ENCODE data around the gene MAP1A.

Gene MAP1A

DNA sequence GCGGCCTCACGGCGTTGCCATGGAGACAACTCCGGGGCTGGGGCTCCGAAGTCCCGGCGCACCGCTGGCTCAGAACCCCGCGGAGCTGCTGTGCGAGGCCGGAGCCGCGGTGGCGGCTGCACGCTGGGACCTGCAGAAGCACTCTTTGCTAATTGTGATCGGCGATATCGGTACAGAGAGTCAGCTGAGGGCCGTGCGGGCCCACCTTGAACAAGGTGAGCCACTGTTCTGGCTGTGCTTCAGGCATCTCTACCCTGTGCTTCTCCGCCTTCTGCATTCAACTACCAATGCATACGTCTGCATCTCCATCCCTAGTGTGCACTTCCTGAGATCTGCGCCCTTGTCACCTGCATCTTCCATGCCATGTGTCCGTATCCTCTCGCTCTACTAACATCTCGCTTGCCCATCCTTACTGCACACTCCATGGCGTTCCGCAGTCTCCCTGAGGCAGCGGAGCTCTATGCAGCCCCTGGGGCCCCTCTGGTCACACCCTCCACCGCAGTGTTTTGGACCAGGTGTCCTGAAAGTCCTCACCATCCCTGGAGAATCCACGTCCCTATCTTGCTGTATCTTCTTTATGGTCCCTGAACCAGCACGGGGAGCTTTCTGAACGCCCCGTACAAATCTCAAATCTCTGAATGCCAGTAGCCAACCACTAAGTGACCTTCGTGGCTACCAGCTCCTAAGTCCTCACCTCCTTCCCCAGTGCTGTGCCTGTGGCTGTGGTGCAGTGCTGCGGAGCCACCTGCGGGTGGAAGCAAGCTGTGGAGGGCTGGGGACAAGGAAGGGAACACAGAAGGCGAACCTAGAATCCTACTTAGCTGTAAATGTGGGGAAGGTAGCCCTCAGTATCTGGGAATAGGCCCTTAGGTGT, 6.2 kb upstream of the MAP1A start:
- no peak for DNase-seq (ENCODE audit: low read depth)

DNA sequence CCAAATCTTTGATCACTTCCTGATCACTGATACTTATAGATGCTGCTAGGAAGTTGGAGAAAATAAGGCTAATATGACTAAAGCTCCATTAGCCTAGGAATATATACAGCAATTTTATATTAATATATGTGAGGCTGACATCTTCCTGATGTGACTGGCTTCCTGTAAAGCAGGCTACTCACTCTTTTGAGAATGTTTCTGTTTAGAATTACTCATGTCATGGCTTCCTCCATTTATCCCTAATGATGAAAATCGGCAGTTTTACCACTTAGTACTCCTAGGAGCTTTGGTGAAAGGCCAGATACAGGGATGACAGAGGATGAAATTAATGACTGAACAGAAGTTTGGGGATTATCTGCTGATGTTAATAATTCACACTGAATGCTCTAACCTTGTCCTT, 3.9 kb upstream of the MAP1A start:
- DNase-seq (ENCODE audit: low read depth): no peak

DNA sequence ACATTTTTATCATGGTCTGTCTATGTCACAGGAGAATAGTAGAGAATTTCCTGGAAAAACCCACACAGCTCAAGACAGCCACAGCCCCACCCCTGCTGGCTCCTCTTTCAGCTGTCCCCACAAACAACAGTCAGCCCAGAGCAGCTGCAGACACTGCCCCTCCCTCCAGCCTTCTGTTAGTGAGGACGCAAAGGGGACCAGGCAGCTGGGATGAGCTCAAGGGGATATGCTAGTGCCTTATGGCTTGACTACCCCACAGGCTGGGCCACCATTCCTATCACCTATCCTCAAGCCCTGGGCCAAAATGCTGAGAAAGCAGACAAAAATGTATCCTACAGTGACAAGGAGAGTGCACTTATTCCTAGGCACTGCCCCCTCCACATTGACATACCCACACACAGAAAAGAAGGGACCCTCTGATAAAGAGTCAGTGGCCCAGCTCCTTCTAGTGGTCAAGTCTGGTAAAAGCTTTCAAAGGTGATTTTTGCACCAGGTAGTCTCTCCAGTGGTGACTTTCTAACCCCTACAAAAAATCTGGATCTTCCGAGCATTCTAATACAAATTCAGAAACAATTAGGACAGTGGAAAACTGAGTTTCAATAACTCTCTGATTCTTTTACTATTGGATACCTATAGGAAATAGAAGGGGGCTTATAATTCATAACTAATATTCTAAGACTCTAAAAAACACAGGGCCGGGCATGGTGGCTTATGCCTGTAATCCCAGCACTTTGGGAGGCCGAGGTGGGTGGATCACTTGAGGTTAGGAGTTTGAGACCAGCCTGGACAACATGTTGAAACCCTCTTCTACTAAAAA, 3.0 kb upstream of the MAP1A start:
- DNase-seq (ENCODE audit: low read depth): no peak

DNA sequence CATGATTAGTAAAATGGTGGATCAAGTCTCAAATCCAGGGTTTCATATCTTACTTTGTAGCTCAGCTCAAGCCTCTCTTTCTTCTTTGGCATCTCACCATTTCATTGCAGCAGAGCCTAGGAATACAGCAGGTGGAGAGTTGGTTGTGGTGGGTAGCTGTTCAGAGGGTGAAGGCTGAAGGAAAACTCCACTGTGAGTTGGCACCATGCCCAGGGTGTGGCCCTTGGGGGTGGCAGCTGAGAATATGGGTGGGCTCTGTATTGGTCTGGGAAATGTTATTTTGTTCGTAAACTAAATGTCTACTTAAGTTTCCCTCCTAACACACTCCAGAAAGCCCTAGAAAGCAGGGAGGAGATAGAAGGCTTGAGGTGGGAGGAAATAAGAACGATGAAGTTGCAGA, 1.7 kb upstream of the MAP1A start:
- no peak for DNase-seq (ENCODE audit: low read depth)

DNA sequence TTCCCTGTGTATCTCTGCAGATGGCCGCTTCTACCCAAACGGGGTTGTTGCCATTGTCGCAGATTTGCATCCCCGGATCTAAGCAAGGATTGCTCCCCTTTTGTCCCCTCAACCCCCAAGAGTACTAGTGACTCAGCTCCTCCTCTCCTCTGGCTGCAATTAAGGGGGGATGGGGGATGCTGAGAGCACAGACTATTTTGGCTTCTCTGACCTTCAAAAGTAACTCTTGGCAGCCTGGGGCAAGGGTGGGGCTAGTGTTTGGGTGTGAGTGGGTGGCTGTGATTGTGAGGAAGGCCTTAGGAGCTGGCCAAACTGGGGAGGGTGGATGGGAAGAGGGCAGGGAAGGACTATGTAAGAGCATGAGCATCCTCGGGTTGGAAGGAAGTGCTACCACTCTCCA, 1.2 kb upstream of the MAP1A start:
- no peak for DNase-seq (ENCODE audit: low read depth)

DNA sequence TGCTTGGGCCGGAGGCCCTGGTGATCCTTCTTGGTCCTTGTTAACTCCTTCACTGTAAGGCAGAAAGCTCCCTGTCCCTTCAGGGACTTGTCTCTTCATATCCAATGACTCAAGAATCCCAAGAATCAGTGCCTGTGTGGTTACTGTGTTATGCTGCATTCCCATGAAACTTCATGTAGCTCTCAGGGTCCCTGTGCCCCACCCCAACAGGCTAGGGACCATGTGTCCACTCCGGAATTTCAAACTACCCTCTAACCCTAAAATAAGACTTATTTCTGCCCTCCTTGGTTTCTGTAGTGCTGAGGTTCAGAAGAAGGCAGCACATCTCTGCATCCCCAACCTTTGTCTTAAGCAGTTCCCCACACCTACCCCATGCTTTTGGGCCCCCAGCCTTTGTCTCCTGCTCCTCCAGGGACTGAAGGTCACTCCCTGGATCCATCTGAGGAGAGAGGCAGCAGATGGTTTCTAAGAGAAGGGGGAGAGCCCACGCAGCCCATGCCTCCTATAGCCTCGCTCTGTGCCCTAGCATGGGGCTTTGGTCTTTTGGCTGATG, 531 bp upstream of the MAP1A start:
- no peak for DNase-seq (ENCODE audit: low read depth)

DNA sequence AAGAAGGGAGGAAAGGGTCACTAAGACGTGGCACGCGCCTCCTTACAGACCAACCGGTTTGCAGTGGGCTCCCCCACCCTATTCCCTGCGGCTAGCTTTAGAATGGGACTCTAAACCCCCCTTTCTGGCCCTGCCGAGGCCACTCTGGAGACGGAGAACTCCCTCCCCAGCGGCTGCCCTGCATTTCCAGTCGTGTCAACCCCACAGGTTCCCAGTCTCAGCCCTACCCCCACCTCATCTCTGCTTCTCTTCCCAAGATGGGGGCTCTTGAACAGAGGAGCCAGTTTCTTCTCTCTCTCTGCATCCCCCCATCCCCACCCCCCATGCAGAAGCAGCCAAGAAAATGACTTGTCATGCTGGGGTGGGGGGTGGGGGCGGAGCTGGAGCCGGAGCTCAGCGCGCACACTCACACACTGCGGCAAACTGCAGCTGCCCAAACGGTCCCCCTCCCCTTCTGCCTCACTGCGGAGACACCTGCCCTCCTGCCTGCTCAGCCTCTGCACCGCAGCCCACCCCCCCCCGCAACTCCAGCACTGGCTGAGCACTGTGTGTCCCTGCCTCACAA, 871 bp downstream of the MAP1A start:
- no peak for DNase-seq (ENCODE audit: low read depth)

DNA sequence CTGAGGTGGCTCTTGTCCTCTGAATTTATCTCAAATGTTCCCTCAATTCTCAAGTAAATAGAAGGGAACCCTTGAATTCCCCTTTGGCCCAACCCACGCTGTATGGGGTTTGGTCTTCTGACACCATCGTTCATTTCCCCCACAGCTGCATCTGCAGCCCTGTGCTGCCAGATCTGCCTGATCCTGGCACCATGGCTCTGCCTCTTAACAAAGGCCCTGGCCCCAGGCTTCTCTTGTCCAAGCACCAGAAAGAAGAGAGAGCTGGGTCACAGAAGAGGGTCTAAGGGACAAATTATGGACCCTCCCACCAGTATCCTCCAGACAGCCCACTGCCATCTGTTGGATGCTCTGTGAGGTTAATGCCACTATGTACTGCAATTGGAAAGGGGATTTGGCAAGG, 1.8 kb downstream of the MAP1A start:
- no peak for DNase-seq (ENCODE audit: low read depth)

DNA sequence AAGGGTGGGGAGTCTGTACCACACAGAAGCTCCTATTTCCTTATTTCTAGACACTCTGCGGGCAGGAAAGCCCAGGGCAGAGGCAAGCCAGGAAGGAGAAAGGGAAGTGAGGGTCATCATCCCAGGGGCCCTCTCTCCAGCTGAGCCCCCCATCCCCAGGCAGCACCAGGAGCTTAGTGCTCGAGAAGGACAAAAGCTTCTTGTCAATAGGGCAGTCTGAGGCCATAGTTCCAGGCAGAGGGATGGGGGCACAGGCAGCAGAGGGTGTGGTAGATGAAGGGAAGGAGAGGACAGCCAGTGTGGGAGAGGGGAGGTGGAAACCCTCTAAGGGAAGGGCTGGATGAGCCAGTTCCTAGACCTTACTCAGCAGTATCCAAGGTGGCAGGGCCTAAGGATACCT, 2.7 kb downstream of the MAP1A start:
- no peak for DNase-seq (ENCODE audit: low read depth)

DNA sequence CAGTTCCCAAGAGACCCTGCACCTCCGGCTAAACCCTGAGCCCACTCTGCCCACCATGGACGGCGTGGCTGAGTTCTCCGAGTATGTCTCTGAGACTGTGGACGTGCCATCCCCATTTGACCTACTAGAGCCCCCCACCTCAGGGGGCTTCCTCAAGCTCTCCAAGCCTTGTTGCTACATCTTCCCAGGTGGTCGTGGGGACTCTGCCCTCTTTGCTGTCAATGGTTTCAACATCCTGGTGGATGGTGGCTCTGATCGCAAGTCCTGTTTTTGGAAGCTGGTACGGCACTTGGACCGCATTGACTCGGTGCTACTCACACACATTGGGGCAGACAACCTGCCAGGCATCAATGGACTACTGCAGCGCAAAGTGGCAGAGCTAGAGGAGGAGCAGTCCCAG, 4.0 kb downstream of the MAP1A start:
- DNase-seq (ENCODE audit: low read depth): no peak

DNA sequence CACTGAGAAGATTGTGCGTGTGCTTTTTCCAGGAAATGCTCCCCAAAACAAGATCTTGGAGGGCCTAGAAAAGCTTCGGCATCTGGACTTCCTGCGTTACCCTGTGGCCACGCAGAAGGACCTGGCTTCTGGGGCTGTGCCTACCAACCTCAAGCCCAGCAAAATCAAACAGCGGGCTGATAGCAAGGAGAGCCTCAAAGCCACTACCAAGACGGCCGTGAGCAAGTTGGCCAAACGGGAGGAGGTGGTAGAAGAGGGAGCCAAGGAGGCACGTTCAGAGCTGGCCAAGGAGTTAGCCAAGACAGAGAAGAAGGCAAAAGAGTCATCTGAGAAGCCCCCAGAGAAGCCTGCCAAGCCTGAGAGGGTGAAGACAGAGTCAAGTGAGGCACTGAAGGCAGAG, 4.8 kb downstream of the MAP1A start:
- no peak for DNase-seq (ENCODE audit: low read depth)

DNA sequence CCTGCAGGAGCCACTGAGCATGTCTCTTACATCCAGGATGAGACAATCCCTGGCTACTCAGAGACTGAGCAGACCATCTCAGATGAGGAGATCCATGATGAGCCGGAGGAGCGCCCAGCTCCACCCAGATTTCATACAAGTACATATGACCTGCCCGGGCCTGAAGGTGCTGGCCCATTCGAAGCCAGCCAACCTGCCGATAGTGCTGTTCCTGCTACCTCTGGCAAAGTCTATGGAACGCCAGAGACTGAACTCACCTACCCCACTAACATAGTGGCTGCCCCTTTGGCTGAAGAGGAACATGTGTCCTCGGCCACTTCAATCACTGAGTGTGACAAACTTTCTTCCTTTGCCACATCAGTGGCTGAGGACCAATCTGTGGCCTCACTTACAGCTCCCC, 6.2 kb downstream of the MAP1A start:
- DNase-seq (ENCODE audit: low read depth): no peak

DNA sequence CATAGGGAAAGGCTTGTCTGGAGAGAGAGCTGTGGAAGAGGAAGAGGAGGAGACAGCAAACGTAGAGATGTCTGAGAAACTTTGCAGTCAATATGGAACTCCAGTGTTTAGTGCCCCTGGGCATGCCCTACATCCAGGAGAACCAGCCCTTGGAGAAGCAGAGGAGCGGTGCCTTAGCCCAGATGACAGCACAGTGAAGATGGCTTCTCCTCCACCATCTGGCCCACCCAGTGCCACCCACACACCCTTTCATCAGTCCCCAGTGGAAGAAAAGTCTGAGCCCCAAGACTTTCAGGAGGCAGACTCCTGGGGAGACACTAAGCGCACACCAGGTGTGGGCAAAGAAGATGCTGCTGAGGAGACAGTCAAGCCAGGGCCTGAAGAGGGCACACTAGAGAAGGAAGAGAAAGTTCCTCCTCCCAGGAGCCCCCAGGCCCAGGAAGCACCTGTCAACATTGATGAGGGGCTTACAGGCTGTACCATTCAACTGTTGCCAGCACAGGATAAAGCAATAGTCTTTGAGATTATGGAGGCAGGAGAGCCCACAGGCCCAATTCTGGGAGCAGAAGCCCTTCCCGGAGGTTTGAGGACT, 6.9 kb downstream of the MAP1A start:
- no peak for DNase-seq (ENCODE audit: low read depth)

DNA sequence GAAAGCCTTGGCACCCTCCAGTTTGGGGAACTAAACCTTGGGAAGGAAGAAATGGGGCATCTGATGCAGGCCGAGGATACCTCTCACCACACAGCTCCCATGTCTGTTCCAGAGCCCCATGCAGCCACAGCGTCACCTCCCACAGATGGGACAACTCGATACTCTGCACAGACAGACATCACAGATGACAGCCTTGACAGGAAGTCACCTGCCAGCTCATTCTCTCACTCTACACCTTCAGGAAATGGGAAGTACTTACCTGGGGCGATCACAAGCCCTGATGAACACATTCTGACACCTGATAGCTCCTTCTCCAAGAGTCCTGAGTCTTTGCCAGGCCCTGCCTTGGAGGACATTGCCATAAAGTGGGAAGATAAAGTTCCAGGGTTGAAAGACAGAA, 7.7 kb downstream of the MAP1A start:
- DNase-seq (ENCODE audit: low read depth): no peak

DNA sequence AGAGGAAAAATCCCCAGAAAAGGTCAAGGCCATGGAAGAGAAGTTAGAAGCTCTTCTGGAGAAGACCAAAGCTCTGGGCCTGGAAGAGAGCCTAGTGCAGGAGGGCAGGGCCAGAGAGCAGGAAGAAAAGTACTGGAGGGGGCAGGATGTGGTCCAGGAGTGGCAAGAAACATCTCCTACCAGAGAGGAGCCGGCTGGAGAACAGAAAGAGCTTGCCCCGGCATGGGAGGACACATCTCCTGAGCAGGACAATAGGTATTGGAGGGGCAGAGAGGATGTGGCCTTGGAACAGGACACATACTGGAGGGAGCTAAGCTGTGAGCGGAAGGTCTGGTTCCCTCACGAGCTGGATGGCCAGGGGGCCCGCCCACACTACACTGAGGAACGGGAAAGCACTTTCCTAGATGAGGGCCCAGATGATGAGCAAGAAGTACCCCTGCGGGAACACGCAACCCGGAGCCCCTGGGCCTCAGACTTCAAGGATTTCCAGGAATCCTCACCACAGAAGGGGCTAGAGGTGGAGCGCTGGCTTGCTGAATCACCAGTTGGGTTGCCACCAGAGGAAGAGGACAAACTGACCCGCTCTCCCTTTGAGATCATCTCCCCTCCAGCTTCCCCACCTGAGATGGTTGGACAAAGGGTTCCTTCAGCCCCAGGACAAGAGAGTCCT, 9.0 kb downstream of the MAP1A start:
- no peak for DNase-seq (ENCODE audit: low read depth)

DNA sequence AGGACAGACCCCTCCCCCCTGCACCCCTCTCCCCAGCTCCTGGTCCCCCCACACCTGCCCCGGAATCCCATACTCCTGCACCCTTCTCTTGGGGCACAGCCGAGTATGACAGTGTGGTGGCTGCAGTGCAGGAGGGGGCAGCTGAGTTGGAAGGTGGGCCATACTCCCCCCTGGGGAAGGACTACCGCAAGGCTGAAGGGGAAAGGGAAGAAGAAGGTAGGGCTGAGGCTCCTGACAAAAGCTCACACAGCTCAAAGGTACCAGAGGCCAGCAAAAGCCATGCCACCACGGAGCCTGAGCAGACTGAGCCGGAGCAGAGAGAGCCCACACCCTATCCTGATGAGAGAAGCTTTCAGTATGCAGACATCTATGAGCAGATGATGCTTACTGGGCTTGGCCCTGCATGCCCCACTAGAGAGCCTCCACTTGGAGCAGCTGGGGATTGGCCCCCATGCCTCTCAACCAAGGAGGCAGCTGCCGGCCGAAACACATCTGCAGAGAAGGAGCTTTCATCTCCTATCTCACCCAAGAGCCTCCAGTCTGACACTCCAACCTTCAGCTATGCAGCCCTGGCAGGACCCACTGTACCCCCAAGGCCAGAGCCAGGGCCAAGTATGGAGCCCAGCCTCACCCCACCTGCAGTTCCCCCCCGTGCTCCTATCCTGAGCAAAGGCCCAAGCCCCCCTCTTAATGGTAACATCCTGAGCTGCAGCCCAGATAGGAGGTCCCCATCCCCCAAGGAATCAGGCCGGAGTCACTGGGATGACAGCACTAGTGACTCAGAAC, 9.8 kb downstream of the MAP1A start:
- no peak for DNase-seq (ENCODE audit: low read depth)

DNA sequence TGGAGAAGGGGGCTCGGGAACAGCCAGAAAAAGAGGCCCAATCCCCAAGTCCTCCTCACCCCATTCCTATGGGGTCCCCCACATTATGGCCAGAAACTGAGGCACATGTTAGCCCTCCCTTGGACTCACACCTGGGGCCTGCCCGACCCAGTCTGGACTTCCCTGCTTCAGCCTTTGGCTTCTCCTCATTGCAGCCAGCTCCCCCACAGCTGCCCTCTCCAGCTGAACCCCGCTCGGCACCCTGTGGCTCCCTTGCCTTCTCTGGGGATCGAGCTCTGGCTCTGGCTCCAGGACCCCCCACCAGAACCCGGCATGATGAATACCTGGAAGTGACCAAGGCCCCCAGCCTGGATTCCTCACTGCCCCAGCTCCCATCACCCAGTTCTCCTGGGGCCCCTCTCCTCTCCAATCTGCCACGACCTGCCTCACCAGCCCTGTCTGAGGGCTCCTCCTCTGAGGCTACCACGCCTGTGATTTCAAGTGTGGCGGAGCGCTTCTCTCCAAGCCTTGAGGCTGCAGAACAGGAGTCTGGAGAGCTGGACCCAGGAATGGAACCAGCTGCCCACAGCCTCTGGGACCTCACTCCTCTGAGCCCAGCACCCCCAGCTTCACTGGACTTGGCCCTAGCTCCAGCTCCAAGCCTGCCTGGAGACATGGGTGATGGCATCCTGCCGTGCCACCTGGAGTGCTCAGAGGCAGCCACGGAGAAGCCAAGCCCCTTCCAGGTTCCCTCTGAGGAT, 10.6 kb downstream of the MAP1A start:
- DNase-seq (ENCODE audit: low read depth): no peak

DNA sequence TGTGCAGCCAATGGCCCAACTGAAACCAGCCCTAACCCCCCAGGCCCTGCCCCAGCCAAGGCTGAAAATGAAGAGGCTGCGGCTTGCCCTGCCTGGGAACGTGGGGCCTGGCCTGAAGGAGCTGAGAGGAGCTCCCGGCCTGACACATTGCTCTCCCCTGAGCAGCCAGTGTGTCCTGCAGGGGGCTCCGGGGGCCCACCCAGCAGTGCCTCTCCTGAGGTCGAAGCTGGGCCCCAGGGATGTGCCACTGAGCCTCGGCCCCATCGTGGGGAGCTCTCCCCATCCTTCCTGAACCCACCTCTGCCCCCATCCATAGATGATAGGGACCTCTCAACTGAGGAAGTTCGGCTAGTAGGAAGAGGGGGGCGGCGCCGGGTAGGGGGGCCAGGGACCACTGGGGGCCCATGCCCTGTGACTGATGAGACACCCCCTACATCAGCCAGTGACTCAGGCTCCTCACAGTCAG, 11.2 kb downstream of the MAP1A start:
- no peak for DNase-seq (ENCODE audit: low read depth)

DNA sequence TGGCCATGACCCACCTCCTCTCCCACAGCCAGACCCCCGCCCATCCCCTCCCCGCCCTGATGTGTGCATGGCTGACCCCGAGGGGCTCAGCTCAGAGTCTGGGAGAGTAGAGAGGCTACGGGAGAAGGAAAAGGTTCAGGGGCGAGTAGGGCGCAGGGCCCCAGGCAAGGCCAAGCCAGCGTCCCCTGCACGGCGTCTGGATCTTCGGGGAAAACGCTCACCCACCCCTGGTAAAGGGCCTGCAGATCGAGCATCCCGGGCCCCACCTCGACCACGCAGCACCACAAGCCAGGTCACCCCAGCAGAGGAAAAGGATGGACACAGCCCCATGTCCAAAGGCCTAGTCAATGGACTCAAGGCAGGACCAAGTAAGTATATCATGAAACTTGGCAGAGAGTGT, 11.7 kb downstream of the MAP1A start:
- no peak for DNase-seq (ENCODE audit: low read depth)

All from activated gamma-delta T cell treated with anti-CD3 and anti-CD28 coated beads, Interleukin-2, amount 50 U/mL, for 16 hours (primary cell).